ENCODE measurements around the gene OVCH1. TPM values are rescaled to one million over a fixed set of nuclear protein-coding genes. Genes with fewer than 3 reads are reported as not detected.

The OVCH1 gene
- polyA plus RNA-seq, 1 experiment = 0.26 TPM

DNA sequence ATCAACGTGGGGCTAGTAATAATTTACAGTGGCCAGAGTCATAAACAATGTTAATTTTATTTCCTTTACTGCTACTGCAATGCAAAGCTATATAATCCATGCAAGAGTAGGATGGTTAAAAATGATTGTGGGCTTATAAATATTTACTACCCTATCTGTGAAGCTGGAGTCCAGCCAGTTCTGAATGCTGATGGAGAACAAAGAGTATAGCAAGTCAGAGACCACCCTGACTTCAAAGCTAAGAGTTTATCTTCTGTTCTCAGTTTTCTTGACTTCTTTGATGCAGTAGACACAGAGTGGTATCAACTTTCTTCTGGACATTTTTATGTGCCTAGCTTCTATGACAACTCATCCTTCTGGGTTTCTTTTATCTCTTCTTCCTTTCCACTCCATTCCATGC is 34.0 kb upstream of the OVCH1 start:
- TF ChIP-seq, protein P1, sequence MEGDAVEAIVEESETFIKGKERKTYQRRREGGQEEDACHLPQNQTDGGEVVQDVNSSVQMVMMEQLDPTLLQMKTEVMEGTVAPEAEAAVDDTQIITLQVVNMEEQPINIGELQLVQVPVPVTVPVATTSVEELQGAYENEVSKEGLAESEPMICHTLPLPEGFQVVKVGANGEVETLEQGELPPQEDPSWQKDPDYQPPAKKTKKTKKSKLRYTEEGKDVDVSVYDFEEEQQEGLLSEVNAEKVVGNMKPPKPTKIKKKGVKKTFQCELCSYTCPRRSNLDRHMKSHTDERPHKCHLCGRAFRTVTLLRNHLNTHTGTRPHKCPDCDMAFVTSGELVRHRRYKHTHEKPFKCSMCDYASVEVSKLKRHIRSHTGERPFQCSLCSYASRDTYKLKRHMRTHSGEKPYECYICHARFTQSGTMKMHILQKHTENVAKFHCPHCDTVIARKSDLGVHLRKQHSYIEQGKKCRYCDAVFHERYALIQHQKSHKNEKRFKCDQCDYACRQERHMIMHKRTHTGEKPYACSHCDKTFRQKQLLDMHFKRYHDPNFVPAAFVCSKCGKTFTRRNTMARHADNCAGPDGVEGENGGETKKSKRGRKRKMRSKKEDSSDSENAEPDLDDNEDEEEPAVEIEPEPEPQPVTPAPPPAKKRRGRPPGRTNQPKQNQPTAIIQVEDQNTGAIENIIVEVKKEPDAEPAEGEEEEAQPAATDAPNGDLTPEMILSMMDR (IDR thresholded peaks at IDR 0.05; ENCODE audit: low read depth, low read length) = no peak
- no peaks in the 10 kb centered on the region for H3K27me3 ChIP-seq (ENCODE audit: control insufficient read depth, insufficient read depth, low read length)
- DNase-seq (ENCODE audit: low read depth, low spot score) = no peak
- no peaks in the 10 kb centered on the region for H3K9me3 ChIP-seq (ENCODE audit: control insufficient read depth, insufficient read depth, low read length)
- no peak overlapping the region for H3K4me3 ChIP-seq (ENCODE audit: low read depth, low read length)
- ChIA-PET CTCF (interaction anchor here (1.2 to 5.3 kb wide), 2 partner anchors 9 to 12 kb away, joined by 5 to 38 read pairs; no protein-coding TSS in a partner anchor), POLR2A (no interaction called here)
- no peak overlapping the region for H3K27ac ChIP-seq (ENCODE audit: low read depth, low read length)

DNA sequence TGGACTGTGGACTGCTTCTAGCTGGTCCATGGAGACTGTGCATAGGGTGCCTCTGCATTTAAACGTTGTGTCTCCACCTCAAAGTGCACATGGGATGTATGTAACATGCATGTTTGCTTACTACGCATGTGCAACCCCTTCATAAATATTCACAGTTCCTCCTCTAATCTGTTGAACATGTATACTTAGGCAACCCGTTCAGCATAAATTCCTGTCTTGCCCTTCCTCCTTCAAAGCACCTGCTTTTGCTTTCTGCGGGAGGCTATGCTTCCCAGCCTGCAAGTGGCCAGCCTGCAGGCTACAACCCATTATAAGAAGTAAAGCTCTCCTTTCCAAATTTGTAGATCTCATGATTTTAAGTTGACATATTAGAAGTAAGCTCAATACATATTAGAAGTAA is 33.0 kb upstream of the OVCH1 start:
- ChIA-PET POLR2A (no interaction called here), CTCF (interaction anchor here (0.7 to 5.3 kb wide), 2 partner anchors 11 to 29 kb away, joined by 3 to 38 read pairs; no protein-coding TSS in a partner anchor)
- Histone ChIP-seq H3K9me3 (ENCODE audit: control insufficient read depth, insufficient read depth, low read length) (no peaks in the 10 kb centered on the region), H3K27ac (ENCODE audit: low read depth, low read length) (no peak overlapping the region), H3K4me3 (ENCODE audit: low read depth, low read length) (no peak overlapping the region), H3K27me3 (ENCODE audit: control insufficient read depth, insufficient read depth, low read length) (no peaks in the 10 kb centered on the region)
- DNase-seq (ENCODE audit: low read depth, low spot score) = no peak
- TF ChIP-seq, protein P1 (IDR thresholded peaks at IDR 0.05; ENCODE audit: low read depth, low read length) = no peak

GRCh38 chr12:29528161-29528560 is 30.7 kb upstream of the OVCH1 start:
- Histone ChIP-seq H3K9me3 (ENCODE audit: control insufficient read depth, insufficient read depth, low read length) (no peaks in the 10 kb centered on the region), H3K27ac (ENCODE audit: low read depth, low read length) (no peak overlapping the region), H3K27me3 (ENCODE audit: control insufficient read depth, insufficient read depth, low read length) (no peaks in the 10 kb centered on the region), H3K4me3 (ENCODE audit: low read depth, low read length) (no peak overlapping the region)
- DNase-seq (ENCODE audit: low read depth, low spot score) = no peak
- CTCF ChIA-PET = interaction anchor here (2.0 kb wide), 1 partner anchor 9 kb away, joined by 12 read pairs; no protein-coding TSS in a partner anchor
- POLR2A ChIA-PET = no interaction called here
- TF ChIP-seq, protein P1 (IDR thresholded peaks at IDR 0.05; ENCODE audit: low read depth, low read length) = no peak

GRCh38 chr12:29521951-29522350 is 24.5 kb upstream of the OVCH1 start:
- TF ChIP-seq, protein P1 (IDR thresholded peaks at IDR 0.05; ENCODE audit: low read depth, low read length) = no peak
- H3K9me3 ChIP-seq (ENCODE audit: control insufficient read depth, insufficient read depth, low read length) = no peaks in the 10 kb centered on the region
- H3K27ac ChIP-seq (ENCODE audit: low read depth, low read length) = no peak overlapping the region
- DNase-seq (ENCODE audit: low read depth, low spot score) = no peak
- no peaks in the 10 kb centered on the region for H3K27me3 ChIP-seq (ENCODE audit: control insufficient read depth, insufficient read depth, low read length)
- no peak overlapping the region for H3K4me3 ChIP-seq (ENCODE audit: low read depth, low read length)
- CTCF ChIA-PET = interaction anchor here (0.7 to 0.9 kb wide), 3 partner anchors 10 to 1286 kb away, joined by 3 to 5 read pairs (median 3); no protein-coding TSS in a partner anchor
- POLR2A ChIA-PET = no interaction called here

GRCh38 chr12:29519585-29520182 is 22.2 kb upstream of the OVCH1 start:
- no peak overlapping the region for H3K27ac ChIP-seq (ENCODE audit: low read depth, low read length)
- no peaks in the 10 kb centered on the region for H3K27me3 ChIP-seq (ENCODE audit: control insufficient read depth, insufficient read depth, low read length)
- ChIA-PET CTCF (interaction anchor here (0.5 to 2.9 kb wide), 36 partner anchors 8 to 1325 kb away, joined by 3 to 38 read pairs (median 4); no protein-coding TSS in a partner anchor), POLR2A (no interaction called here)
- H3K9me3 ChIP-seq (ENCODE audit: control insufficient read depth, insufficient read depth, low read length) = no peaks in the 10 kb centered on the region
- DNase-seq (ENCODE audit: low read depth, low spot score) = peak; percentile 36
- TF ChIP-seq, protein P1 (IDR thresholded peaks at IDR 0.05; ENCODE audit: low read depth, low read length) = peak; percentile 64
- no peak overlapping the region for H3K4me3 ChIP-seq (ENCODE audit: low read depth, low read length)
